RCC 7860 (cell line): ENCODE measurements around the gene ZSCAN16.
A peak's percentile ranks its signal among the peaks of the same experiment; 100 is the strongest.

Experiments used
- DNase-seq: peaks from one replicate; pipeline ENCODE4 v3.0.0-alpha.2; 2015; ENCODE audit warnings: low spot score
- FAIRE-seq: peaks from 2 replicates; lab custom pipeline; 2012; peaks lifted over from hg19 to GRCh38; lab: Jason Lieb, UNC

The ZSCAN16 gene

DNA sequence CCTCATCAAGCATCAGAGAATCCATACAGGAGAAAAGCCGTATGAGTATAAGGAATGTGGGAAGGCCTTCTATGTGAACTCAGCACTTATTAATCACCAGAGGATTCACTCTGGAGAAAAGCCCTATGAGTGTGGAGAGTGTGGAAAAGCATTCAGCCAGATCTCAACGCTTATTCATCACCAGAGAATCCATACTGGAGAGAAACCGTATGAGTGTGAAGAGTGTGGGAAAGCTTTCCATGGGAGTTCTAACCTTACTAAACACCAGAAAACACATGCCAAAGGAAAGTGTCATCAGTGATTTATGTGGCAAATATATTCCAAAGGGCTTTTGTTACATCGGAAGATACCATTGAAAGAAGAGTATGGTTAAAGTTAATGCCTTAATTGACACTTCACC is 42.7 kb downstream of the ZSCAN16 start:
- FAIRE-seq (peak; percentile 98), DNase-seq (peak; percentile 97)

DNA sequence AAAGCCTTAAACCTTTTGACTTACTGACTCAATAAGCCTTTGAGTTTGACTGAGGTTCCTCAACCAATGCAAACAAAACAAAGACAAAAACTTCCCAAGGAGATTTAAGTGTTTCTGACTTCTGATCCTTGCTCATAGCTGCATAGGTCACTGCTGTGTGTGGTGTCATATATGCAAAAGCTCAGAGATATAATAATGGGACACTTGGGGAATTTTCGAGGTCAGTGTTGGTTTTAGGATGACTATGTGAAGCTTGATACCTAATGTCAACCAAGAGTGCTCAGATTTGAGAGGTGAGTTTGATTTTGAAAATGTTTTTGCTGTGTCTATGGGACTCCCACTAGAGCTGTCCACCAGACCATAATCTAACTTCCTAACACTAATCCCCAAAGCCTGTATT is 43.5 kb downstream of the ZSCAN16 start:
- FAIRE-seq (no peak), DNase-seq (peak; percentile 13)

DNA sequence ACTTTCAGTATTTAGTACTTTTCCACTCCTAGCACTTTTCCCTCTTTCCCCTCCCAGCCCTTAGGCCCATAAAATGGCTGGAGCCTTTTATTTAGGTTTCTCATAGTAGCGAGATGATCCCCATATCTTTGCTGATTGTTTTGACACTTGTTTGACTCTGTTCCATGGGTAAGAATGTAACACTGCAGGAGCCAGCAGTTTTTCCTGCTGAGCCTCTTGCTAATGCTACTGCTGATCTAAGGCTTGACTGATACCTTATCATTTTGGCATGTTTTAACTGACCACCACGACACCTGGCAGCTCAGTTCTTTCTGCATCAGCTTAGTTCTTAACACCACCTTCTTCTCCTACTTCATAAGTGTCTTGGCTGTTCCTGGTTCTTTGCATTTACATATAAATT is 46.9 kb downstream of the ZSCAN16 start:
- no peak for DNase-seq
- no peak for FAIRE-seq

GRCh38 chr6:28172006-28172405 is 47.6 kb downstream of the ZSCAN16 start:
- FAIRE-seq (peak; percentile 8), DNase-seq (no peak)

DNA sequence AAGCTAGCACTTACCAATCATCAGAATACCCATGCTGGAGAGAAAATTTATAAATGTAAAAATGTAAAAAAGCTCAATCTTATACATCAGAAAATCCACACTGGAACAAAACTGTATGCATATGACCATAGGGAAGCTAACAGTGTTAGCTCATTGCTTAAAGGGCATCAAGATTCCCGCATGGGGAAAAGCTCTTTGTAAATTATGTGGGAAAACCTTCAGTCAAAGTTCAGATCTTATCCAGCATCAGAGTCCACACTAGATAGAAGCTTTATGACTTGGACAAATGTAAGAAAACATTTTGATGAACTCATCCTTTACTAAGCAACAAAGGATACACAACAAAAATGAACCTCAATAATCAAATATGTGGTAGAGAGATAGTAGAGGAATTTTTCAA is 52.0 kb downstream of the ZSCAN16 start:
- no peak for FAIRE-seq
- DNase-seq: no peak
